Heart right ventricle (tissue), 16 donors: ENCODE results near the gene KIF7. TPM values are rescaled to one million over a fixed set of nuclear protein-coding genes. Genes with fewer than 3 reads are reported as not detected.

ENCODE experiments used
- ATAC-seq, 8 donors: fragments of 200-7000 bp; cut with Tn5 transposase; one replicate each; pipeline ENCODE4 v1.9.1; 2020; ENCODE audit warnings: mild to moderate bottlenecking in 8 of 8, moderate library complexity in 8 of 8, moderate number of reproducible peaks in 1 of 8
- DNase-seq, 2 donors: peaks; one replicate each; pipeline ENCODE4 v3.0.0-alpha.2; 2020
- H3K27ac ChIP-seq, 10 donors: fragments of 200-600 bp; sonication (generic) in 2 of 10; one replicate each; pipeline versions ENCODE4 v1.5.0 to v1.8.0; 2020 to 2022; ENCODE audit warnings: mild to moderate bottlenecking in 3 of 10
- H3K27me3 ChIP-seq, 7 donors: fragments of 200-600 bp; one replicate each; pipeline ENCODE4 v1.8.0; 2021 to 2022; ENCODE audit warnings: mild to moderate bottlenecking in 2 of 7
- H3K36me3 ChIP-seq, 9 donors: fragments of 200-600 bp; sonication (generic) in 1 of 9; one replicate each; pipeline versions ENCODE4 v1.5.0 to v1.8.0; 2020 to 2022; ENCODE audit warnings: mild to moderate bottlenecking in 2 of 9
- H3K4me1 ChIP-seq, 9 donors: fragments of 200-600 bp; sonication (generic) in 1 of 9; one replicate each; pipeline versions ENCODE4 v1.5.0 to v1.8.0; 2020 to 2022; ENCODE audit warnings: mild to moderate bottlenecking in 4 of 9
- H3K4me3 ChIP-seq, 10 donors: fragments of 200-600 bp; sonication (generic) in 2 of 10; one replicate each; pipeline versions ENCODE4 v1.5.0 to v1.8.0; 2020 to 2022; ENCODE audit warnings: mild to moderate bottlenecking in 7 of 10, moderate library complexity in 2 of 10
- H3K9me3 ChIP-seq, 11 donors: fragments of 200-600 bp in 10 of 11; sonication (generic) in 2 of 11; one replicate each; pipeline versions ENCODE4 v1.5.0 to v1.8.0; 2013 to 2022; ENCODE audit warnings: mild to moderate bottlenecking in 2 of 11, control low read depth in 1 of 11, moderate library complexity in 1 of 11
- WGBS, 2 donors: extraction: QIAGEN DNeasy Blood & Tissue Kit; methylation state at CpG; one replicate each; pipeline ENCODE4 v1.1.7; 2013; ENCODE audit warnings: inconsistent platforms in 1 of 2; 5-methylcytosine and 5-hydroxymethylcytosine counted together
- intact Hi-C, 10 donors: fragments of 100-400 bp; cut with DNase I; formaldehyde crosslinking; loops; one replicate each; pipeline versions ENCODE4 v1.11.1 to v1.14.2; 2022
- polyA plus RNA-seq, 2 donors: library from polyadenylated mRNA; stranded (reverse); fragments of 200-250 nt; gene quantifications; one replicate each; pipeline ENCODE4 v1.2.3, GENCODE V29; 2013
- total RNA-seq, 10 donors: library from RNA; stranded (reverse); fragmentation: NEBNext Ultra II Directional in 3 of 10; extraction: Animal tissue kit (Norgen Biotek cat#: 25700) in 3 of 10; gene quantifications; one replicate each; pipeline versions ENCODE4 v1.2.1 to v1.2.4, GENCODE V29; 2021 to 2023
- TF ChIP-seq, protein P1 (sequence below), 9 donors: fragments of 200-600 bp; sonication (generic) in 2 of 9; IDR thresholded peaks; one replicate each; pipeline versions ENCODE4 v1.5.0 to v1.8.0; 2021 to 2022; ENCODE audit warnings: antibody characterized with exemption in 9 of 9, mild to moderate bottlenecking in 5 of 9, moderate library complexity in 1 of 9
- donor health status: Arrhythmogenic right ventricular cardiomyopathy.
- donor health status: ischemic (EF 13 %, LVEDD 7.1; RV severe dilation, severe dysfunction).
- donor health status: healthy with polysubstance abuse.
- donor health status: DM: no; HTN: yes; CAD: no.
- donor health status: DM: no; HTN: no; CAD: no.
- donor health status: ischemic (EF 25% LVEDD 6.9; RV normal size, moderate dysfunction).
- donor health status: ischemic (EF 25% LVEDD 5.7; RV mildly dilated, moderate dysfunction).
- donor health status: healthy.
- donor health status: DM: yes; HTN: yes; CAD: no.
- donor health status: Ischemic cardiomyopathy.
- donor health status: ischemic (EF 35%, LVEDD 5.7; RV mildly dilated, moderate dysfunction).
- donor health status: nonischemic (EF 11% LVEDD 7.7; RV severe dilation, severe dysfunction).
- donor health status: DM: yes; HTN: yes; CAD: no.
- donor health status: PGD.
- donor health status: ischemic (EF 29% LVEDD 5.4; RV normal size, mild dysfunction).
- donor health status: nonischemic (EF 23%, LVEDD 6.1; RV moderate dilation, normal function).

KIF7 gene
- total and polyA plus RNA-seq, 12 donors: 1.5 to 4.7 (median 3.1) TPM

- WGBS, 2 donors: 95 to 96% methylated on average over 4 of the region's 4 CpGs
- Histone ChIP-seq H3K27ac (no peak overlapping the region), H3K36me3 (peaks cover 0 to 83% (median 0%) of the 10 kb centered on the region in 9 donors), H3K27me3 (no peaks in the 10 kb centered on the region), H3K4me3 (no peak overlapping the region), H3K4me1 (no peaks in the 10 kb centered on the region), H3K9me3 (peaks cover 0 to 30% (median 8%) of the 10 kb centered on the region in 11 donors)
- TF ChIP-seq, protein P1, sequence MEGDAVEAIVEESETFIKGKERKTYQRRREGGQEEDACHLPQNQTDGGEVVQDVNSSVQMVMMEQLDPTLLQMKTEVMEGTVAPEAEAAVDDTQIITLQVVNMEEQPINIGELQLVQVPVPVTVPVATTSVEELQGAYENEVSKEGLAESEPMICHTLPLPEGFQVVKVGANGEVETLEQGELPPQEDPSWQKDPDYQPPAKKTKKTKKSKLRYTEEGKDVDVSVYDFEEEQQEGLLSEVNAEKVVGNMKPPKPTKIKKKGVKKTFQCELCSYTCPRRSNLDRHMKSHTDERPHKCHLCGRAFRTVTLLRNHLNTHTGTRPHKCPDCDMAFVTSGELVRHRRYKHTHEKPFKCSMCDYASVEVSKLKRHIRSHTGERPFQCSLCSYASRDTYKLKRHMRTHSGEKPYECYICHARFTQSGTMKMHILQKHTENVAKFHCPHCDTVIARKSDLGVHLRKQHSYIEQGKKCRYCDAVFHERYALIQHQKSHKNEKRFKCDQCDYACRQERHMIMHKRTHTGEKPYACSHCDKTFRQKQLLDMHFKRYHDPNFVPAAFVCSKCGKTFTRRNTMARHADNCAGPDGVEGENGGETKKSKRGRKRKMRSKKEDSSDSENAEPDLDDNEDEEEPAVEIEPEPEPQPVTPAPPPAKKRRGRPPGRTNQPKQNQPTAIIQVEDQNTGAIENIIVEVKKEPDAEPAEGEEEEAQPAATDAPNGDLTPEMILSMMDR (IDR thresholded peaks at IDR 0.05): no peak
- ATAC-seq (no peak), DNase-seq (no peak)
- intact Hi-C loops: no loop called here
Observed at GRCh38 chr15:89616228-89616627, 39.0 kb downstream of the KIF7 start.

- H3K9me3 ChIP-seq: peaks cover 0 to 37% (median 8%) of the 10 kb centered on the region in 11 donors
- no peak overlapping the region for H3K4me3 ChIP-seq
- intact Hi-C loops: no loop called here
- H3K36me3 ChIP-seq: peaks cover 0 to 82% (median 0%) of the 10 kb centered on the region in 9 donors
- H3K27ac ChIP-seq: no peak overlapping the region
- TF ChIP-seq, protein P1 (IDR thresholded peaks at IDR 0.05): no peak
- ATAC-seq (no peak), DNase-seq (no peak)
- H3K4me1 ChIP-seq: no peaks in the 10 kb centered on the region
- 96 to 97% methylated on average over 1 of the region's 1 CpG for WGBS, 2 donors
- H3K27me3 ChIP-seq: no peaks in the 10 kb centered on the region
Observed at GRCh38 chr15:89615135-89615534, 40.1 kb downstream of the KIF7 start.

DNA sequence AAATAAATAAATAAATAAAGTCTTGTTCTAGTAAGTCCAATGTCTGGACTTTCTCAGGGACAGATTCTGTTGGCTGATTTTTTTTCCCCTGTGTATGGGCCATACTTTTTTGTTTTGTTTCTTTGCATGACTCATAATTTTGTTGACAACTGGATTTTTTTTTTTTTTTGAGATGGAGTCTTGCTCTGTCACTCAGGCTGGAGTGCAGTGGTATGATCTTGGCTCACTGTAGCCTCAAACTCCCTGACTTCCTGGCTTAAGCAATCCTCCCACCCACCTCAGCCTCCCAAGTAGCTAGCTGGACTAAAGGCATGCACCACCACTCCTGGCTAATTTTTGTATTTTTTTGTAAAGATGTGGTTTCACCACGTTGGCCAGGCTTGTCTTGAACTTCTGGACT is 41.1 kb downstream of the KIF7 start:
- no peak overlapping the region for H3K4me3 ChIP-seq
- no peaks in the 10 kb centered on the region for H3K27me3 ChIP-seq
- TF ChIP-seq, protein P1 (IDR thresholded peaks at IDR 0.05): no peak
- ATAC-seq (no peak), DNase-seq (no peak)
- WGBS, 2 donors: 96 to 100% methylated on average over 1 of the region's 1 CpG
- H3K4me1 ChIP-seq: no peaks in the 10 kb centered on the region
- no peak overlapping the region for H3K27ac ChIP-seq
- peaks cover 0 to 80% (median 0%) of the 10 kb centered on the region in 9 donors for H3K36me3 ChIP-seq
- peaks cover 0 to 37% (median 8%) of the 10 kb centered on the region in 11 donors for H3K9me3 ChIP-seq
- intact Hi-C loops: no loop called here

DNA sequence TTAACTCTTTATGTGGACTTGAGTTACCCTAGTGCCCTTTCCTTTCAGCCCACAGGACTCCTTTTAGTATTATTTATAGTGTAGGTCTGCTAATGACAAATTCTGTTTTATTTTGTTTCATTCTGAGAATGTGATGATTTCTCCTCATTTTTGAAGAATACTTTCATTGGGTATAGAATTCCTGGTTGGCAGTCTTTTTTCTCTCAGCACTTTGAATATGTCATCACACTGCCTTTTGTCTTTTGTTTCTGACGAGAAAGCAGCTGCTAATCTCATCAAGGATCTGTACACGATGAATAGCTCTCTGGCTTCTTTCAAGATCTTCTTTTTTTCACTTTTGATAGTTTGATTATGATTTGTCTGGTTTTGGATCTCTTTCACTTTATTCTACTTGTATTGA is 42.2 kb downstream of the KIF7 start:
- no peaks in the 10 kb centered on the region for H3K4me1 ChIP-seq
- H3K27ac ChIP-seq: no peak overlapping the region
- intact Hi-C loops: no loop called here
- WGBS, 2 donors: 78 to 83% methylated on average over 2 of the region's 2 CpGs
- TF ChIP-seq, protein P1 (IDR thresholded peaks at IDR 0.05): no peak
- no peaks in the 10 kb centered on the region for H3K27me3 ChIP-seq
- ATAC-seq: no peak
- H3K9me3 ChIP-seq: peaks cover 0 to 37% (median 8%) of the 10 kb centered on the region in 11 donors
- no peak overlapping the region for H3K4me3 ChIP-seq
- DNase-seq: no peak
- H3K36me3 ChIP-seq: peaks cover 0 to 79% (median 0%) of the 10 kb centered on the region in 9 donors
